H1 (cell line): Measurements from ENCODE around the gene R3HDM2. TPM values are rescaled to one million over a fixed set of nuclear protein-coding genes. Genes with fewer than 3 reads are reported as not detected.

Experiments
- polyA plus RNA-seq, 7 experiments: library from polyadenylated mRNA; depleted of rRNA in 3 of 7; stranded (reverse) in 5 of 7; unstranded in 2 of 7; fragments of >200 nt in 5 of 7; fragments of 200-250 nt in 2 of 7; gene quantifications; 1 replicate in 5 of 7; 2 replicates in 1 of 7; 4 replicates in 1 of 7; pipeline versions ENCODE4 v1.2.1 to v1.2.3, GENCODE V29; 2011 to 2013; ENCODE audit warnings: missing spikeins in 2 of 7, mixed read lengths in 2 of 7
- total RNA-seq: library from RNA; stranded (reverse); fragmentation: NEBNext Ultra II Directional; extraction: Animal tissue kit (Norgen Biotek cat#: 25700); gene quantifications from 2 replicates; pipeline ENCODE4 v1.2.1, GENCODE V29; 2021
- TF ChIP-seq, protein P1 (sequence below): fragments of 300-600 bp; sonication (generic); IDR thresholded peaks from 2 replicates; pipeline ENCODE4 v1.7.1; 2012; ENCODE audit warnings: low read length, moderate library complexity, mild to moderate bottlenecking, inconsistent platforms; ENCODE audit not compliant: insufficient replicate concordance

Gene R3HDM2
- total and polyA plus RNA-seq, 2 of the 8 experiments (the other 6 are each of a cell fraction or from before 2014, with no cell fraction given): 25.6 to 27.0 TPM

DNA sequence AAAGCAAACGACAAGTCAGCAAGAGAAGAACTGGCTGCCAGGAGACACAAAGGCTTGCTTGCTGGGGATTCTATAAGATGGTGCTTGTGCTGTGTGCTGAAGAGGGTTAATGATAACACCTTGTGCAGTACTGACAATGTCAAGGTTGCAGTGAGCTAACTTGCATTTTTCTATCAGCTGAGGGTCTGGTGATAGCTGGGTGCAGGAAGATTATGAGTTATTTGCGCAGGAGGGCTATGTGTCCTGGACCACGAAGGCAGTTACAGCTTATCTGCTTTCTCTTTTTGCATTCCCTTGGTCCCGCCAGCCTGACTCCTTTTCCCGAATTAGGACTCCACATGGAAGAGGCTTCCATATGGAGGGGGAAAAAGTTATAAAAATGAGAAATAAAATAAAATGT is 42.4 kb downstream of the R3HDM2 start (continued):
- TF ChIP-seq, protein P1, sequence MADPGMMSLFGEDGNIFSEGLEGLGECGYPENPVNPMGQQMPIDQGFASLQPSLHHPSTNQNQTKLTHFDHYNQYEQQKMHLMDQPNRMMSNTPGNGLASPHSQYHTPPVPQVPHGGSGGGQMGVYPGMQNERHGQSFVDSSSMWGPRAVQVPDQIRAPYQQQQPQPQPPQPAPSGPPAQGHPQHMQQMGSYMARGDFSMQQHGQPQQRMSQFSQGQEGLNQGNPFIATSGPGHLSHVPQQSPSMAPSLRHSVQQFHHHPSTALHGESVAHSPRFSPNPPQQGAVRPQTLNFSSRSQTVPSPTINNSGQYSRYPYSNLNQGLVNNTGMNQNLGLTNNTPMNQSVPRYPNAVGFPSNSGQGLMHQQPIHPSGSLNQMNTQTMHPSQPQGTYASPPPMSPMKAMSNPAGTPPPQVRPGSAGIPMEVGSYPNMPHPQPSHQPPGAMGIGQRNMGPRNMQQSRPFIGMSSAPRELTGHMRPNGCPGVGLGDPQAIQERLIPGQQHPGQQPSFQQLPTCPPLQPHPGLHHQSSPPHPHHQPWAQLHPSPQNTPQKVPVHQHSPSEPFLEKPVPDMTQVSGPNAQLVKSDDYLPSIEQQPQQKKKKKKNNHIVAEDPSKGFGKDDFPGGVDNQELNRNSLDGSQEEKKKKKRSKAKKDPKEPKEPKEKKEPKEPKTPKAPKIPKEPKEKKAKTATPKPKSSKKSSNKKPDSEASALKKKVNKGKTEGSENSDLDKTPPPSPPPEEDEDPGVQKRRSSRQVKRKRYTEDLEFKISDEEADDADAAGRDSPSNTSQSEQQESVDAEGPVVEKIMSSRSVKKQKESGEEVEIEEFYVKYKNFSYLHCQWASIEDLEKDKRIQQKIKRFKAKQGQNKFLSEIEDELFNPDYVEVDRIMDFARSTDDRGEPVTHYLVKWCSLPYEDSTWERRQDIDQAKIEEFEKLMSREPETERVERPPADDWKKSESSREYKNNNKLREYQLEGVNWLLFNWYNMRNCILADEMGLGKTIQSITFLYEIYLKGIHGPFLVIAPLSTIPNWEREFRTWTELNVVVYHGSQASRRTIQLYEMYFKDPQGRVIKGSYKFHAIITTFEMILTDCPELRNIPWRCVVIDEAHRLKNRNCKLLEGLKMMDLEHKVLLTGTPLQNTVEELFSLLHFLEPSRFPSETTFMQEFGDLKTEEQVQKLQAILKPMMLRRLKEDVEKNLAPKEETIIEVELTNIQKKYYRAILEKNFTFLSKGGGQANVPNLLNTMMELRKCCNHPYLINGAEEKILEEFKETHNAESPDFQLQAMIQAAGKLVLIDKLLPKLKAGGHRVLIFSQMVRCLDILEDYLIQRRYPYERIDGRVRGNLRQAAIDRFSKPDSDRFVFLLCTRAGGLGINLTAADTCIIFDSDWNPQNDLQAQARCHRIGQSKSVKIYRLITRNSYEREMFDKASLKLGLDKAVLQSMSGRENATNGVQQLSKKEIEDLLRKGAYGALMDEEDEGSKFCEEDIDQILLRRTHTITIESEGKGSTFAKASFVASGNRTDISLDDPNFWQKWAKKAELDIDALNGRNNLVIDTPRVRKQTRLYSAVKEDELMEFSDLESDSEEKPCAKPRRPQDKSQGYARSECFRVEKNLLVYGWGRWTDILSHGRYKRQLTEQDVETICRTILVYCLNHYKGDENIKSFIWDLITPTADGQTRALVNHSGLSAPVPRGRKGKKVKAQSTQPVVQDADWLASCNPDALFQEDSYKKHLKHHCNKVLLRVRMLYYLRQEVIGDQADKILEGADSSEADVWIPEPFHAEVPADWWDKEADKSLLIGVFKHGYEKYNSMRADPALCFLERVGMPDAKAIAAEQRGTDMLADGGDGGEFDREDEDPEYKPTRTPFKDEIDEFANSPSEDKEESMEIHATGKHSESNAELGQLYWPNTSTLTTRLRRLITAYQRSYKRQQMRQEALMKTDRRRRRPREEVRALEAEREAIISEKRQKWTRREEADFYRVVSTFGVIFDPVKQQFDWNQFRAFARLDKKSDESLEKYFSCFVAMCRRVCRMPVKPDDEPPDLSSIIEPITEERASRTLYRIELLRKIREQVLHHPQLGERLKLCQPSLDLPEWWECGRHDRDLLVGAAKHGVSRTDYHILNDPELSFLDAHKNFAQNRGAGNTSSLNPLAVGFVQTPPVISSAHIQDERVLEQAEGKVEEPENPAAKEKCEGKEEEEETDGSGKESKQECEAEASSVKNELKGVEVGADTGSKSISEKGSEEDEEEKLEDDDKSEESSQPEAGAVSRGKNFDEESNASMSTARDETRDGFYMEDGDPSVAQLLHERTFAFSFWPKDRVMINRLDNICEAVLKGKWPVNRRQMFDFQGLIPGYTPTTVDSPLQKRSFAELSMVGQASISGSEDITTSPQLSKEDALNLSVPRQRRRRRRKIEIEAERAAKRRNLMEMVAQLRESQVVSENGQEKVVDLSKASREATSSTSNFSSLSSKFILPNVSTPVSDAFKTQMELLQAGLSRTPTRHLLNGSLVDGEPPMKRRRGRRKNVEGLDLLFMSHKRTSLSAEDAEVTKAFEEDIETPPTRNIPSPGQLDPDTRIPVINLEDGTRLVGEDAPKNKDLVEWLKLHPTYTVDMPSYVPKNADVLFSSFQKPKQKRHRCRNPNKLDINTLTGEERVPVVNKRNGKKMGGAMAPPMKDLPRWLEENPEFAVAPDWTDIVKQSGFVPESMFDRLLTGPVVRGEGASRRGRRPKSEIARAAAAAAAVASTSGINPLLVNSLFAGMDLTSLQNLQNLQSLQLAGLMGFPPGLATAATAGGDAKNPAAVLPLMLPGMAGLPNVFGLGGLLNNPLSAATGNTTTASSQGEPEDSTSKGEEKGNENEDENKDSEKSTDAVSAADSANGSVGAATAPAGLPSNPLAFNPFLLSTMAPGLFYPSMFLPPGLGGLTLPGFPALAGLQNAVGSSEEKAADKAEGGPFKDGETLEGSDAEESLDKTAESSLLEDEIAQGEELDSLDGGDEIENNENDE: no peak
